Sigmoid colon (tissue), 7 donors: Measurements from ENCODE around the gene MED25. TPM values are rescaled to one million over a fixed set of nuclear protein-coding genes. Genes with fewer than 3 reads are reported as not detected.

Experiments used
- DNase-seq: peaks from one replicate; pipeline ENCODE4 v3.0.0-alpha.2; 2019
- H3K27ac ChIP-seq, 4 donors: fragments of 200-600 bp; sonication (generic); one replicate each; pipeline ENCODE4 v1.5.1; 2016 to 2019; ENCODE audit warnings: mild to moderate bottlenecking in 1 of 4
- H3K27me3 ChIP-seq, 3 donors: fragments of 200-600 bp; sonication (generic); one replicate each; pipeline ENCODE4 v1.5.1; 2019; ENCODE audit warnings: mild to moderate bottlenecking in 1 of 3
- H3K36me3 ChIP-seq, 4 donors: fragments of 200-600 bp; sonication (generic); one replicate each; pipeline ENCODE4 v1.5.1; 2016 to 2019
- H3K4me1 ChIP-seq, 4 donors: fragments of 200-600 bp; sonication (generic); one replicate each; pipeline ENCODE4 v1.5.1; 2017 to 2019
- H3K4me3 ChIP-seq, 4 donors: fragments of 200-600 bp; sonication (generic); one replicate each; pipeline ENCODE4 v1.5.1; 2017 to 2019; ENCODE audit warnings: mild to moderate bottlenecking in 2 of 4, moderate library complexity in 1 of 4
- H3K9me3 ChIP-seq, 4 donors: fragments of 200-600 bp in 3 of 4; sonication (generic) in 3 of 4; one replicate each; pipeline versions ENCODE4 v1.5.1 to v1.6.1; 2013 to 2019
- CTCF ChIP-seq, 4 experiments: fragments of 450-650 bp in 3 of 4; fragments of 200-600 bp in 1 of 4; IDR thresholded peaks; one replicate each; pipeline ENCODE4 v1.5.1; 2016 to 2019; ENCODE audit warnings: antibody characterized with exemption in 4 of 4, mild to moderate bottlenecking in 3 of 4, moderate library complexity in 2 of 4
- EP300 ChIP-seq, 4 donors: sonication (generic); formaldehyde crosslinking; IDR thresholded peaks; one replicate each; pipeline ENCODE4 v1.6.1; 2017; ENCODE audit warnings: antibody characterized with exemption in 4 of 4
- POLR2A ChIP-seq, 2 donors: fragments of 450-650 bp; IDR thresholded peaks; one replicate each; pipeline ENCODE4 v1.6.1; 2016; ENCODE audit warnings: antibody characterized with exemption in 2 of 2, mild to moderate bottlenecking in 2 of 2, moderate library complexity in 2 of 2
- POLR2AphosphoS5 ChIP-seq, 4 donors: sonication (generic); formaldehyde crosslinking; IDR thresholded peaks; one replicate each; pipeline ENCODE4 v1.6.1; 2017; ENCODE audit warnings: antibody characterized with exemption in 4 of 4
- WGBS, 2 donors: extraction: QIAGEN DNeasy Blood & Tissue Kit; methylation state at CpG; one replicate each; pipeline ENCODE4 v1.1.7; 2013; 5-methylcytosine and 5-hydroxymethylcytosine counted together
- intact Hi-C: fragments of 100-400 bp; cut with DNase I; formaldehyde crosslinking; loops from one replicate; pipeline ENCODE4 v1.15.1; 2023
- polyA plus RNA-seq, 3 donors: library from polyadenylated mRNA; stranded (reverse); fragments of 200-250 nt; gene quantifications; one replicate each; pipeline ENCODE4 v1.2.3, GENCODE V29; 2013
- total RNA-seq, 4 donors: library from RNA; depleted of rRNA; stranded (reverse); fragments of >200 nt; gene quantifications; one replicate each; pipeline ENCODE4 v1.1.0, GENCODE V29; 2016
- donor health status: healthy with polysubstance abuse.
- donor health status: Bipolar disorder and iron deficiency.
- donor health status: healthy.

Gene MED25
- total and polyA plus RNA-seq, 7 donors: 17.8 to 45.4 (median 23.3) TPM

- H3K27me3 ChIP-seq: no peaks in the 10 kb centered on the region
- H3K9me3 ChIP-seq: no peaks in the 10 kb centered on the region
- peaks cover 0 to 54% (median 47%) of the 10 kb centered on the region in 4 donors for H3K4me1 ChIP-seq
- no peak for DNase-seq
- H3K36me3 ChIP-seq: peaks cover 3 to 40% (median 18%) of the 10 kb centered on the region in 4 donors
- 91 to 93% methylated on average over 13 of the region's 13 CpGs for WGBS, 2 donors
- H3K4me3 ChIP-seq: no peak overlapping the region
- intact Hi-C loops: no loop called here
- TF ChIP-seq POLR2A (IDR thresholded peaks at IDR 0.05) (no peak), CTCF (IDR thresholded peaks at IDR 0.05) (no peak), POLR2AphosphoS5 (IDR thresholded peaks at IDR 0.05) (no peak), EP300 (IDR thresholded peaks at IDR 0.05) (no peak)
- H3K27ac ChIP-seq: peak overlapping the region; percentile 21 to 96 (median 58)
Measured at GRCh38 chr19:49864890-49865289, 46.8 kb downstream of the MED25 start.

- peak; percentile 95 for DNase-seq
- TF ChIP-seq POLR2A (IDR thresholded peaks at IDR 0.05): peak; percentile 49
- peak; percentile 65 to 90 (median 82) for TF ChIP-seq POLR2AphosphoS5 (IDR thresholded peaks at IDR 0.05)
- TF ChIP-seq CTCF (IDR thresholded peaks at IDR 0.05): no peak
- no peaks in the 10 kb centered on the region for H3K27me3 ChIP-seq
- peak within 1 kb of the TSS; percentile 90 to 96 (median 92) for H3K27ac ChIP-seq
- intact Hi-C loops: no loop called here
- H3K4me3 ChIP-seq: peak within 1 kb of the TSS; percentile 65 to 81 (median 70)
- peaks cover 0 to 50% (median 46%) of the 10 kb centered on the region in 4 donors for H3K4me1 ChIP-seq
- H3K36me3 ChIP-seq: peaks cover 6 to 34% (median 11%) of the 10 kb centered on the region in 4 donors
- WGBS, 2 donors: 0 to 1% methylated on average over 65 of the region's 65 CpGs
- no peaks in the 10 kb centered on the region for H3K9me3 ChIP-seq
Measured at GRCh38 chr19:49866933-49867782, 49.1 kb downstream of the MED25 start, which contains the start of gene PNKP. PNKP (minus strand) TSS chr19:49867576; CDS start chr19:49867204, 372 bp downstream.

- no peaks in the 10 kb centered on the region for H3K27me3 ChIP-seq
- intact Hi-C loops: no loop called here
- DNase-seq: no peak
- peaks cover 0 to 53% (median 49%) of the 10 kb centered on the region in 4 donors for H3K4me1 ChIP-seq
- peak overlapping the region; percentile 8 to 64 (median 34) for H3K4me3 ChIP-seq
- H3K36me3 ChIP-seq: peaks cover 0 to 27% (median 5%) of the 10 kb centered on the region in 4 donors
- WGBS, 2 donors: 1 to 4% methylated on average over 15 of the region's 15 CpGs
- no peaks in the 10 kb centered on the region for H3K9me3 ChIP-seq
- peak overlapping the region; percentile 90 to 96 (median 92) for H3K27ac ChIP-seq
- TF ChIP-seq CTCF (IDR thresholded peaks at IDR 0.05) (no peak), EP300 (IDR thresholded peaks at IDR 0.05) (no peak), POLR2AphosphoS5 (IDR thresholded peaks at IDR 0.05) (peak in 3 of 4 donors; percentile 19 to 40 (median 37)), POLR2A (IDR thresholded peaks at IDR 0.05) (no peak)
Measured at GRCh38 chr19:49869009-49869483, 51.0 kb downstream of the MED25 start.

- H3K4me3 ChIP-seq: peak overlapping the region; percentile 42 to 64 (median 56)
- peaks cover 0 to 24% (median 5%) of the 10 kb centered on the region in 4 donors for H3K36me3 ChIP-seq
- no peaks in the 10 kb centered on the region for H3K9me3 ChIP-seq
- H3K4me1 ChIP-seq: peaks cover 0 to 54% (median 51%) of the 10 kb centered on the region in 4 donors
- DNase-seq: peak; percentile 98
- peak overlapping the region; percentile 91 to 96 (median 92) for H3K27ac ChIP-seq
- intact Hi-C loops: no loop called here
- 1% methylated on average over 67 of the region's 67 CpGs for WGBS, 2 donors
- H3K27me3 ChIP-seq: no peaks in the 10 kb centered on the region
- TF ChIP-seq EP300 (IDR thresholded peaks at IDR 0.05): no peak
- peak; percentile 64 to 78 for TF ChIP-seq POLR2A (IDR thresholded peaks at IDR 0.05)
- TF ChIP-seq POLR2AphosphoS5 (IDR thresholded peaks at IDR 0.05): peak; percentile 84 to 87 (median 86)
- TF ChIP-seq CTCF (IDR thresholded peaks at IDR 0.05): no peak
Measured at GRCh38 chr19:49869484-49870308, 51.6 kb downstream of the MED25 start.
